ENCODE data around the gene SFXN5.
A peak's percentile ranks its signal among the peaks of the same experiment; 100 is the strongest.

Gene SFXN5

DNA sequence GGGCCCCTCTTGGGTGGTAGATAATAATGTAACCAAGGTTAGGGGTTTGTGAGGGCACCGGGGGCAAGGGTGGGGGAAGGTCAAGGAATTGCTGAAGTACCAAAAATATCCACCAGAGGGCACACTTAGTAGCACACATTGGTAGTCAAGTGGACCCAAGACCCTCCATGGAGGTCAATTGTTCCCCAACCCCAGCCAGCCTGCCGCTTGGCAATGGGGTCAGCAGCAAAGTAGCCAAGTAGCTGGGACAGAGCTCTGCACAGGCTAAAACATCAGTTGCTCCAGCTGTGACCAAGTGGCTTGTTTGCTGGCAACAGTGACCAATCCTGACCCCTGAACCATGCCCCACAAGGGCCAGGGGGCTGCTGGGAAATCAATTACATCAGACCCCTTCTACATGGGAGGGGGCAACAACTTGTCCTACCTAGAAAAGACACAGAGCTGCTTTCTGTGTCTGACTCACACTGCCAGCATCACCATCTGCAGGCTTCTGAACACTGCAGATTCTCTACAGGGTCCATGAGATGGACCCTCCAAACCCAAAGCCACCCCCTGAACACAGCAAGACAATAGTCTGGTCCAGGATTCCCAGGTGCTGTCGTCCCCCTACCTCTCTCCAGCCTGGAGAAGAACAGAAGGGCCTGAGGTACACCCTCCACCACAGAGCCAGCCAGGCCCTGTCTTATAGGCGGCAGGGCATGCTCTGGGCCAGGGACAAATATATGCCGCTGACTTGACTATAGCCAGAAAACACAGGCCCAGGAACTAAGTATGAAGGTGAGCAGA lies 78.2 kb downstream of the SFXN5 start:
- peak; percentile 77 for DNase-seq (ENCODE audit: low spot score)

DNA sequence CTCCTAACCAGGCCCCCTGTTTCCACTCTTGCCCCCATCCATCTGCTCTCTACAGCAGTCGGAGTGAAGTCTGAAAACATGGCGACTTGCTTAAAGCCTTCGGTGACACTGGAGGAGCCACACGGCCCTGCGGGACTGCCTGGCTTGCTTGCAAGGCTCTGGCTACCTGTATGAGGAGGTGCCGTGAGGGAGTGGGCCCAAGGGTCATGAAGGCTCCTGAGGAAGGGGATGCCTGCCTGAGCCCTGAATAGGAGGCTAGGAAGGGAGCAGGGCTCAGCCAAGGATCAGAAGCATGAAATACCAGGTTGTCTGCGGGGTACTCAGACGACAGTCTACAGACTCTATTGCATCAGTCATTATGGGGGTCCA lies 78.8 kb downstream of the SFXN5 start:
- no peak for DNase-seq (ENCODE audit: low spot score)

DNA sequence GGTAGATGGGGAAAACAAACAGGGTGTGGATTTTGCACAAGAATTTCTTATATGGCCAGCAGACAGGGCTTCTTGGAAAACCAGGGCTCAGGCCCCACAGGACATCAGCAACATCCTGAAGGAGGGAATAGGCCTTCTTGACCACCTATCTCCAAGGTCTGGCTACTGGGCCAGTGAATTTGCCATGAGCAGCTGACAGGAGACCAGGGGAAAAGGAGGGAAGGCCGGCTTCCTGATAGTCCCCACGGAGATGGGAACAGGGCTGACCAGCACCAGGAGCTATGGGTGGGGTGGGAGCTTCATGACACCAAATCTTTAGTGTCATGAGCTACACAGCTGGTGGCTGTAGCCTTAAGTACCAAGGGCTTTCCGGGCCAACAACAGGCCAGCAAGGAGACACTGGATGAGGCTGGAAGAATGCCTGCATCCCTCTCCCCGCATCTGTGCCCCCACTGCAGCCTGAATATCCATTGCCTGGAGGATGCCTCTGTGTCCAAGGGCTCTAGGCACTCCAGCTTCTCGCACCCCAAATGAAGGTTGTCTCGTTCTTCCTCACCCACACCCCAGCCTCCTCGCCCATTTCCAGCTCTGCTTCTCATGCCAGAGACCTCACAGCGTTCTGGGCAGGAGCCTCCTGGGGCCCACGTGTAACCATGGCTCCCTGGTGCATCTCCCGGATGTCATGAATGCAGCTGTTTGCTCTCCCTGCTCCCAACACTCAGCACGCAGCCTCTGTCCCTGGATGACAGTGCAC lies 79.4 kb downstream of the SFXN5 start:
- DNase-seq (ENCODE audit: low spot score): no peak

DNA sequence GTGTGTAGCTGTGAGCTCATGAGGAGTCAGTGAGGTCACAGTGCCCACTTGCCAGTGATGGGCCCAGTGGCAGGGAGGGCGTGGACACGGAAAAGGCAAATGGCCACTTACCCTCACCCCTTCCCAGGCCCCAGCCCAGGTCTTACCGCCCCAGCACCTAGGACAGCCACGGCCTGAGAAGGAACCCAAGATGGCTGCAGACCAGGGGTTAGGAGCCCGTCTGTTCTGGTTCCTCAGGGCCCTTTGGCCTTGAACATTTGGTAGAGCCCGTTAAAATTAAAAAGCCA lies 80.1 kb downstream of the SFXN5 start:
- no peak for DNase-seq (ENCODE audit: low spot score)

DNA sequence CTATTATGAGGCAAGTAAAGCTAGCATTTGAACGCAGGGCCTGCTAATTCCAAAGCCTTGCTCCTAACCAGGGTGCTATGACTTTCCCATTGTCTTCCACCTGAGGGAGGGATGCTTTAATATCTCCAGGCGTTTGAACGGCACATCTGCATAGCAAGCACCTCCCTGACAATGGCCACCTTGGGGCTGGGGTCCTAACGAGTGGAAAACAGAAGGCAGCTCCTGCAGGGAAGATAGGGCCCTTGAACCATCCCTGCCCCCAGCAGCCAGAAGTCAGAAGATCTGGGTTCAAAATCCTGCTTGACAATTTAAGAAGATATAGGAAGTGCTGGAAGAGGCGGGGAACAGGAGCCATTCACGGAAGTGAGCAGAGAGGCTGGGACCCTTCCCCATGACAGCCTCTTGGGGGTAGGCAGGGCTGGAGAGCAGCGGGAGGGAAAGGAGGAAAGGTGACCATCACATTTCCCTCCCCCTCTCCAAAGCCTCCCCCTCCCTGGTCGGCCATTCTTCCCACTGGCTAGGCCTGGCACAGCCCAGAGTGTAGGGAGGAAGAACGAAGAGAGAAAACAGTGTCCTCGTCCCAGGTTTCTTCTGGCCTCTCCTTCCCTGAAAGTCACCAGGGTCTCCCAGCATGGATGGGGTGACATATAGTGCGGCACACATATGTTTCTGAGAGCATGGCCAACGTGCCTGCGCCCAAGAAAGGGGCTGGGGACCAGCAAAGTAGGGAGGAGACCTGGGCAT lies 80.6 kb downstream of the SFXN5 start:
- DNase-seq (ENCODE audit: low spot score): no peak

DNA sequence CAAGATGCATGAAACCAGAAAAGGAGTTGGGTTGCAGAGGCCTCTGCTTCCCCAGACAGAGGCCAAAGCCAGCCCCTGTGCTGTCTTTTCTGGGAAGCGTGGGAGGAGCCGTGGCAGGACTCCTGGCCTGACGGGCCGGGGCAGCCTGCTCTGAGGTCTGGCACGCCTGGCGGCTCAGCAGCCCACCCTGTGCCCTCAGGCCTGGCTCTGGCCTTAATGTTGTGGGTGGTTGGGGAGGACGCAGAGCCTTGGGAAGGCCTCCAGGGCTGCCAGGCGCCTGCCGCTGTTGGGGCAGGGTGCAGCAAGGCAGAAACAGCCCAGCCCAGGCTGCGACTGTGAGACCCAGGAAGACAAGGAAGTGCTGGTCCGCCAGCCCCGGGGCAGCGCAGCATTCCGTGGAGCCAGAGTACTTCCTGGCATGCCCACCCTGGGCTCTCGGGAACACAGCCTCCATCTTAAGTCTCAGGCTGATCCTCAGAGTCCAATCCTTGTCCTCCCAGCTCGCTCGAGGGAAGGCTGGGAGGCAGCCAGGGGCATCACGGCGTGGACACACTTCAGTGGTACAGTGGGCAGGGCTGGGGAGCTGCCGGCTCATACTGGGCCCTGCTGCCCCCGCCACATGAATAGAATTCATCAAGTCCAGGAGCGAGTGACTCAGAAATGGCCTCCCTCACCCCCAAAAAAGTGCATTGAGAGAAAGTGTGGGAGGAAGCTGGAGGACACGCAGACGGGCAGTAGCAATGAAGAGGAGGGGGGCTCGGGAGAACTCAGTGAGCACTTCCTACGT lies 81.5 kb downstream of the SFXN5 start:
- no peak for DNase-seq (ENCODE audit: low spot score)

DNA sequence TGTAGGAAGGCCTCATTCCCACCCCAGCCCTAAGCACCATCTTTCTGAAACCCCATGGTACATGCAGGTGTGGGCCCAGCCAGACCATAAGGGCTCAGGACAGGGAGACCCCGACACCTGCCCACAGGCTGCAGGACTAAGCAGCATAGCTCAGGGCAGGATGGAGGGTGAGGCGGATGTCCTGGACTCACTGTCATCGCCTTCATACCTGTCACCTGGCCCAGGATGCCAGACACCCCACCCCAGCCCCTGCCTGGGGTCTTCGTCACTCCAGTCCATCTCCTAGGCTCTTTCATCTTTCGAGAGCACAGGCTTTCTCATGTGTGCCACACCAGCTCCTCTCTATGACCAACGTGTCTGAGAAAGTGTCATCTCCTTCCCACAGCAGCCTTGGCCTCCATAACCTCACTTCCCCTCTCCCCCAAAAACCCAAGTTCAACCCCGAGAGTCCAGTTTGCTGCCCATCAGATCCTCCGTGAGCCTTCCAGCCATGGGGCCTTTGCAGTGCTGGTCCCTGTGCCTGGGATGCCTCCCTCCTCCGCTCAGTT lies 82.7 kb downstream of the SFXN5 start:
- DNase-seq (ENCODE audit: low spot score): no peak

GRCh38 chr2:72988041-72988440 lies 83.5 kb downstream of the SFXN5 start:
- no peak for DNase-seq (ENCODE audit: low spot score)

- DNase-seq (ENCODE audit: low spot score): no peak
Observed at GRCh38 chr2:72985891-72986683, 85.4 kb downstream of the SFXN5 start.

DNA sequence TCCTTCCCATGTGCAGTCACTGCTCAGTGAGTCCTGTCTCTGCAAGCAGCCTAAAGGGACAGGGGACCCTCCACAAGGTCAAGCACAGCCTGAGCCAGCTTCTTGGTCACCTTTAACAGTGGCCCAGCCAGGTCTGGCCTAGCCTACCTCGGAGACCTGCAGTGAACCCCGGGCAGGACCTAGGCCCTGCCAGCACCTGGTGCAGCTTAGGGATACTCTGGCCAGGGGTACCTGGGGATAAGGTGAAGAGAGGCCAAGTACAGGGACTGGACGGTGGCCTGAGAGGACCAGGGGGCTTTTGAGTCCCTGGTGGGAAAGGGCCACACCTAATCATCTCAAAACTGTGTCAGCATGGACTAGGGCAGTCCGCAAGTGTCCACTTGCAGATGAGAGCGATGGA lies 86.4 kb downstream of the SFXN5 start:
- no peak for DNase-seq (ENCODE audit: low spot score)

- DNase-seq (ENCODE audit: low spot score): no peak
Observed at GRCh38 chr2:72984172-72984671, 87.3 kb downstream of the SFXN5 start.

- DNase-seq (ENCODE audit: low spot score): no peak
Observed at GRCh38 chr2:72983500-72984161, 87.9 kb downstream of the SFXN5 start.

- DNase-seq (ENCODE audit: low spot score): no peak
Observed at GRCh38 chr2:72982781-72983499, 88.6 kb downstream of the SFXN5 start.

DNA sequence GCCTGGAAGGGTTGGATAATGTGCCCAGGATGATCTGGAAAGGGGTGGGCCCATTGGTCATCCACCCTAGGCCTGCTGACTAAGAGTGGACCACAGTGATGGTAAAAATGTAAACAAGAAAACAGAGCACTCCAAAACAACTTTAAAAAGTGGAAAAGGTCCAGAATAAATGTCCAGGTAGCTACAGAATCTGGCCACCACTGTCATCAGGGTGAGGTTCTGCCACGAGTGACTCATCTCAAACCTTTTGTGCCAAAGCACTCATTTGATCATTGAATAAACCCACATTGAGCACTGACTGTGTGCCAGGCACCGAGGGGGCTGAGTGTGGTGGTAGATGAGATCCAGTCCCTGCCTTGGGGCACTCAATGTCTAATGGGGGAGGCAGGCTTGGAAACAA lies 89.3 kb downstream of the SFXN5 start:
- peak; percentile 41 for DNase-seq (ENCODE audit: low spot score)

DNA sequence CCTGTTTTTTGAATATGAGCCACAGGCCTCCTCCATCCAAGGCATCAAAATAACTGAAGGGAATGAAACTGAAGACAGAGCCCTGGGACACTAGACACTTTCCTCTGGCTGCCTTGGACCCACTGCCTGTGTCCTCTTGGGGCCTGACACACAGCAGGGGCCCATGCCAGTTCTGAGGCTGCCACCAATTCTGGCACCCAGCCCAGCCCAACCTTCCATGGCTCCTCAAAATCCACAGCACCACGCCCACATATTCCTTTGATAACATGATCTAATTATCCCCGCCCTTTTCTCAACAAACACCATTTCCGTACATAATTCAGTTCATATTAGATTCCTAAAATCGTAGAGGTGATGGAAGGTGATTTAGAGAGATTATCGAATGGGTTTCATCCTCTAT lies 90.0 kb downstream of the SFXN5 start:
- DNase-seq (ENCODE audit: low spot score): no peak

- no peak for DNase-seq (ENCODE audit: low spot score)
Observed at GRCh38 chr2:72980535-72981217, 90.8 kb downstream of the SFXN5 start.

- no peak for DNase-seq (ENCODE audit: low spot score)
Observed at GRCh38 chr2:72979896-72980295, 91.6 kb downstream of the SFXN5 start.

GRCh38 chr2:72975017-72975416 lies 96.5 kb downstream of the SFXN5 start:
- no peak for DNase-seq (ENCODE audit: low spot score)

DNA sequence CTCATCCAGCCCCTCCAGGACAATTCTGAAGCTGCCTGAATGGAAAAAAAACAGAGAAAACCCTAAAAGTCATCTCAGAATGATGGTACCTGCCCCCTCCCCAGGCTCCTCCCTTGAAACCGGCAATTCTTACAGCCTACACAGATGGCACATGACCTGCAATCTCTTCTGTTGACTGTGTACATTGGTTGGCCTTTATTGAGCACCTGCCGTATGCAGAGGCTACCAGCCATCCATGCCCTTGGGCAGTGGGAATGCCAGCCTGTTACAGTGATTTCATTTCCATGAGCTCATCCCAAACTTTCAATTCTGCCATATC lies 97.1 kb downstream of the SFXN5 start:
- no peak for DNase-seq (ENCODE audit: low spot score)
